Smooth muscle cell (in vitro differentiated cells): ENCODE data around the gene CNTROB. TPM values are rescaled to one million over a fixed set of nuclear protein-coding genes. Genes with fewer than 3 reads are reported as not detected.
A peak's percentile ranks its signal among the peaks of the same experiment; 100 is the strongest.

Source experiments
- DNase-seq: peaks from one replicate; lab custom pipeline; 2025; ENCODE audit not compliant: unreplicated experiment; lab: John Stamatoyannopoulos, UW
- H2AFZ ChIP-seq: fragments of 200-600 bp; sonication (generic); 2 replicates; pipeline ENCODE4 v1.6.0; 2016; ENCODE audit warnings: antibody characterized with exemption, low read depth, mild to moderate bottlenecking
- H3F3A ChIP-seq: fragments of 200-600 bp; sonication (generic); 2 replicates; pipeline ENCODE4 v1.6.0; 2017; ENCODE audit warnings: antibody characterized with exemption, low read depth
- H3K27ac ChIP-seq: fragments of 200-600 bp; sonication (generic); 2 replicates; pipeline ENCODE4 v1.5.1; 2016; ENCODE audit warnings: low read depth, mild to moderate bottlenecking
- H3K27me3 ChIP-seq: fragments of 200-600 bp; sonication (generic); 2 replicates; pipeline ENCODE4 v1.6.1; 2016; ENCODE audit warnings: low read depth, mild to moderate bottlenecking
- H3K36me3 ChIP-seq: fragments of 200-600 bp; sonication (generic); 2 replicates; pipeline ENCODE4 v1.5.1; 2016; ENCODE audit warnings: low read depth
- H3K4me1 ChIP-seq: fragments of 200-600 bp; sonication (generic); 2 replicates; pipeline ENCODE4 v1.5.1; 2016; ENCODE audit warnings: low read depth
- H3K4me2 ChIP-seq: fragments of 200-600 bp; sonication (generic); 2 replicates; pipeline ENCODE4 v1.6.0; 2016; ENCODE audit warnings: mild to moderate bottlenecking
- H3K4me3 ChIP-seq: fragments of 200-600 bp; sonication (generic); 2 replicates; pipeline ENCODE4 v1.5.1; 2016; ENCODE audit warnings: mild to moderate bottlenecking
- H3K79me2 ChIP-seq: fragments of 200-600 bp; sonication (generic); 2 replicates; pipeline ENCODE4 v1.6.0; 2016; ENCODE audit warnings: low read depth, mild to moderate bottlenecking
- H3K9ac ChIP-seq: fragments of 200-600 bp; sonication (generic); 2 replicates; pipeline ENCODE4 v1.6.0; 2016; ENCODE audit warnings: low read depth
- H3K9me3 ChIP-seq: fragments of 200-600 bp; sonication (generic); replicated peaks from 2 replicates; pipeline ENCODE4 v1.5.1; 2016; ENCODE audit warnings: low read depth
- H4K20me1 ChIP-seq: fragments of 200-600 bp; sonication (generic); 2 replicates; pipeline ENCODE4 v1.6.0; 2016; ENCODE audit warnings: low read depth
- CTCF ChIP-seq: fragments of 200-600 bp; sonication (generic); IDR thresholded peaks from 2 replicates; pipeline ENCODE4 v1.5.1; 2017; ENCODE audit warnings: borderline replicate concordance, mild to moderate bottlenecking, antibody characterized with exemption; ENCODE audit not compliant: insufficient read depth, poor library complexity, severe bottlenecking
- WGBS: methylation state at CpG from one replicate; pipeline ENCODE4 v1.1.7; 2016; ENCODE audit warnings: low lambda C conversion rate; 5-methylcytosine and 5-hydroxymethylcytosine counted together
- polyA plus RNA-seq: library from polyadenylated mRNA; unstranded; fragments of >200 nt; fragmentation: Nextera tagmentation; extraction: Ambion mirVana; gene quantifications from 2 replicates; pipeline ENCODE4 v1.2.1, GENCODE V29; 2016
- total RNA-seq: library from RNA; depleted of rRNA; stranded (reverse); fragments of >200 nt; gene quantifications from 2 replicates; pipeline ENCODE4 v1.2.3, GENCODE V29; 2014

The CNTROB gene
- total and polyA plus RNA-seq, 2 experiments from 2014 or later, result 11.1 to 20.6 TPM

GRCh38 chr17:7915611-7916384, 16.2 kb upstream of the CNTROB start, which contains the start of gene RNF227:
Gene RNF227 (minus strand): TSS chr17:7916289. CDS start chr17:7916195, 94 bp downstream.
- Histone ChIP-seq H3K27ac (peak within 1 kb of the TSS; percentile 96), H3F3A (peaks cover 12% of the 10 kb centered on the region), H4K20me1 (no peaks in the 10 kb centered on the region), H3K9me3 (no peaks in the 10 kb centered on the region), H3K4me3 (peak within 1 kb of the TSS; percentile 46), H3K4me1 (peaks cover 7% of the 10 kb centered on the region), H3K9ac (peak within 1 kb of the TSS; percentile 84), H3K4me2 (peak within 1 kb of the TSS; percentile 82), H3K27me3 (no peaks in the 10 kb centered on the region), H3K36me3 (no peaks in the 10 kb centered on the region), H2AFZ (peak within 1 kb of the TSS; percentile 81), H3K79me2 (no peaks in the 10 kb centered on the region)
- peak; percentile 86 for DNase-seq
- WGBS, result 1% methylated on average over 83 of the region's 100 CpGs
- no peak for TF ChIP-seq CTCF

GRCh38 chr17:7916385-7916682, 15.7 kb upstream of the CNTROB start:
- H3K4me3 ChIP-seq, result peak overlapping the region; percentile 46
- H3K4me1 ChIP-seq, result peaks cover 7% of the 10 kb centered on the region
- TF ChIP-seq CTCF, result no peak
- peak overlapping the region; percentile 82 for H3K4me2 ChIP-seq
- DNase-seq, result no peak
- H2AFZ ChIP-seq, result peak overlapping the region; percentile 81
- H3K27ac ChIP-seq, result peak overlapping the region; percentile 96
- no peaks in the 10 kb centered on the region for H3K27me3 ChIP-seq
- peaks cover 13% of the 10 kb centered on the region for H3F3A ChIP-seq
- WGBS, result 51% methylated on average over 15 of the region's 15 CpGs
- H3K36me3 ChIP-seq, result no peaks in the 10 kb centered on the region
- no peaks in the 10 kb centered on the region for H3K79me2 ChIP-seq
- H4K20me1 ChIP-seq, result no peaks in the 10 kb centered on the region
- peak overlapping the region; percentile 84 for H3K9ac ChIP-seq
- no peaks in the 10 kb centered on the region for H3K9me3 ChIP-seq

GRCh38 chr17:7916808-7917207, 15.2 kb upstream of the CNTROB start:
- H3K4me2 ChIP-seq, result peak overlapping the region; percentile 82
- H3K27ac ChIP-seq, result peak overlapping the region; percentile 96
- peaks cover 7% of the 10 kb centered on the region for H3K4me1 ChIP-seq
- no peaks in the 10 kb centered on the region for H3K9me3 ChIP-seq
- no peak overlapping the region for H2AFZ ChIP-seq
- no peaks in the 10 kb centered on the region for H3K79me2 ChIP-seq
- WGBS, result 14% methylated on average over 2 of the region's 2 CpGs
- H3K36me3 ChIP-seq, result no peaks in the 10 kb centered on the region
- no peak for DNase-seq
- peak overlapping the region; percentile 46 for H3K4me3 ChIP-seq
- H3K27me3 ChIP-seq, result no peaks in the 10 kb centered on the region
- TF ChIP-seq CTCF, result no peak
- H3F3A ChIP-seq, result peaks cover 18% of the 10 kb centered on the region
- peak overlapping the region; percentile 84 for H3K9ac ChIP-seq
- H4K20me1 ChIP-seq, result no peaks in the 10 kb centered on the region

- Histone ChIP-seq H3K9ac (peak overlapping the region; percentile 57), H3K36me3 (no peaks in the 10 kb centered on the region), H3K9me3 (no peaks in the 10 kb centered on the region), H3K4me1 (peaks cover 8% of the 10 kb centered on the region), H3K27me3 (no peaks in the 10 kb centered on the region), H3K27ac (peak overlapping the region; percentile 33), H2AFZ (peak overlapping the region; percentile 93), H3K4me3 (peak overlapping the region; percentile 47), H3K79me2 (no peaks in the 10 kb centered on the region), H3F3A (peaks cover 7% of the 10 kb centered on the region), H4K20me1 (no peaks in the 10 kb centered on the region), H3K4me2 (peak overlapping the region; percentile 86)
- no peak for DNase-seq
- 52% methylated on average over 16 of the region's 16 CpGs for WGBS
- no peak for TF ChIP-seq CTCF
Observed at GRCh38 chr17:7922269-7922844, 9.6 kb upstream of the CNTROB start.
